Measurements from ENCODE around the gene PRSS27. TPM values are rescaled to one million over a fixed set of nuclear protein-coding genes. Genes with fewer than 3 reads are reported as not detected.

The PRSS27 gene
- total RNA-seq, 6 donors from 2014 or later: 0.91 to 8.1 (median 1.8) TPM

DNA sequence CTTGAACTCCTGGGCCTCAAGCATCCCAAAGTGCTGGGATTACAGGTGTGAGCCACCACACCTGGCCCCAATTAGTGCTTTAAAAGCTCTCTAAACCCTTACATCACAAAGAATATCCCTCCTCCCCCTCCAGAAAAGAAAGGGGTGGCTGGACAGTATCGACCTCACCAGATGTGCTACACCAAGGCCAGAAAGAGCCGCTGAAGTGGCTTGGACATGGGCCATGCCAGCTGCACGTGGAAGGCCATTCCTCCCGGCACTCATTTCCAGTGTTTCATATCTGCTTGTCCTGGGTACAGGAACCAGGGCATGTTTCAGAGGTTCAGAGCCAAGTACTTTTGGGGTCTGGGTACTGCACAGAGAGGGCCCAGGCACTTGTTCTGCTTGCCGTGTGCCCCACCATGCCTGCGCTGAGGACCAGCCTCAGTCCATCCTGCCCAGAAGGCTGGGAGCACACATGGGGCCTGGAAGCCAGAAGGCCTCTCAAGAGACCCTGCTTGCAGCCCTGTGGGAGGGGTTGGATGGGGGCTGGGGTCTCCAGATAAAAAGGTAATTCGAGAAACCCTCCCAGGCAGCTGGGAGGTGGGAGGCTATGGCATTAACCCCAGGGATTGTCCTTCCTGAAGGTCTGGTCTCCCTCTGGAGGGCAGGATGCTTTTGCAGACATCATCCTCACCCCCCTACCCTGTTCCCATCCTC is 28.9 kb upstream of the PRSS27 start:
- no peaks in the 10 kb centered on the region for H3K36me3 ChIP-seq
- DNase-seq (no peak), ATAC-seq (ENCODE audit: low FRiP score in 2 of 2) (no peak)
- H3K4me1 ChIP-seq: peaks cover 9 to 14% (median 11%) of the 10 kb centered on the region in 4 donors
- H3K27ac ChIP-seq: no peak overlapping the region
- H3K4me3 ChIP-seq: no peak overlapping the region
- H3K9me3 ChIP-seq: no peaks in the 10 kb centered on the region
- WGBS, 2 donors: 79 to 83% methylated on average over 5 of the region's 7 CpGs
- TF ChIP-seq CTCF (IDR thresholded peaks at IDR 0.05) (no peak), POLR2AphosphoS5 (IDR thresholded peaks at IDR 0.05) (no peak), EP300 (IDR thresholded peaks at IDR 0.05) (no peak), POLR2A (IDR thresholded peaks at IDR 0.05) (no peak)
- no peaks in the 10 kb centered on the region for H3K27me3 ChIP-seq

DNA sequence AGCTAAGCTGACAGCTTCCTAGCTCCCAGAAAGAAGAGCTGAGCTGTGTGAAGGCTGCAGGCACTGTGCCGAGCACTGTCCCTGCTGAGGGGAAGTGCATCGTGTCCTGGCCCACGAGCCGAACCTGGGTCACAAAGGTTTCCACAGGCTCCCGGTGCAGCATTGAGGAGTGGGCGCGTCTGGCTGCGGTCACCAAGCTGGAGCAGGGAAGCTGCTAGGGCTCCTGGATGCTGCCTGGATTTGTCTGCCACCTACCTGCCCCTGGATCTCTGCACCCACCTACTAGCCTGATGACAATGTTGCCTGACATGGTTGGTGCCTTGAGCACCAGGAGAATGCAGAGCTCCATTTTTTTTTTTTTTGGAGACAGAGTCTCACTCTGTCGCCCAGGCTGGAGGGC is 25.9 kb upstream of the PRSS27 start:
- Histone ChIP-seq H3K36me3 (no peaks in the 10 kb centered on the region), H3K9me3 (no peaks in the 10 kb centered on the region), H3K4me1 (peaks cover 0 to under 1% (median 0%) of the 10 kb centered on the region in 4 donors), H3K27me3 (no peaks in the 10 kb centered on the region), H3K4me3 (no peak overlapping the region), H3K27ac (no peak overlapping the region)
- ATAC-seq (ENCODE audit: low FRiP score in 2 of 2): no peak
- DNase-seq: no peak
- WGBS, 2 donors: 80 to 83% methylated on average over 2 to 9 of the region's 9 CpGs
- TF ChIP-seq CTCF (IDR thresholded peaks at IDR 0.05): no peak

GRCh38 chr16:2745116-2745890 is 25.3 kb upstream of the PRSS27 start:
- TF ChIP-seq CTCF (IDR thresholded peaks at IDR 0.05): no peak
- no peak for TF ChIP-seq POLR2A (IDR thresholded peaks at IDR 0.05)
- no peak for TF ChIP-seq POLR2AphosphoS5 (IDR thresholded peaks at IDR 0.05)
- TF ChIP-seq EP300 (IDR thresholded peaks at IDR 0.05): no peak
- no peak overlapping the region for H3K27ac ChIP-seq
- no peak for DNase-seq
- no peak overlapping the region for H3K4me3 ChIP-seq
- H3K27me3 ChIP-seq: no peaks in the 10 kb centered on the region
- H3K9me3 ChIP-seq: no peaks in the 10 kb centered on the region
- no peaks in the 10 kb centered on the region for H3K36me3 ChIP-seq
- 72 to 74% methylated on average over 13 to 15 of the region's 15 CpGs for WGBS, 2 donors
- H3K4me1 ChIP-seq: no peaks in the 10 kb centered on the region
- ATAC-seq (ENCODE audit: low FRiP score in 2 of 2): no peak

DNA sequence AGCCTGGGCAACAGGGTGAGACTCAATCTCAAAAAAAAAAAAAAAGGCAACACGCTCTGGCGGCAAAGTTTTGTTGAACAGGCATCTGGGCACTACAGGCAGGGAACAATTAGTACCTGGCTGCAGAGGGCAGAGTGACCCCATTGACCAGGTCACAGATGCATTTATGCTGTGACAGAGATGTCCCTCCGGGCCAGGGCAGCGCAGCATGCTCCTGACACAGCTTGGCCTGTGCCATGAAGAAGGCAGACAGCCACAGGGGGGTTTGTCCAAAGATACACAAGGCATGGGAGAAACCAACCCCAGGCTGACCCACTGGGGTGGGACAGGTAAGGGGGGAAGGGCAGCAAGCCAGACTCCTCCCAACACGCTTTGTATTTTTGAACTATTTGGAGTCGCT is 24.7 kb upstream of the PRSS27 start:
- no peaks in the 10 kb centered on the region for H3K9me3 ChIP-seq
- no peak for ATAC-seq (ENCODE audit: low FRiP score in 2 of 2)
- no peaks in the 10 kb centered on the region for H3K4me1 ChIP-seq
- H3K4me3 ChIP-seq: no peak overlapping the region
- DNase-seq: no peak
- H3K27me3 ChIP-seq: no peaks in the 10 kb centered on the region
- 93% methylated on average over 6 of the region's 6 CpGs for WGBS, 2 donors
- H3K36me3 ChIP-seq: no peaks in the 10 kb centered on the region
- TF ChIP-seq POLR2AphosphoS5 (IDR thresholded peaks at IDR 0.05) (no peak), CTCF (IDR thresholded peaks at IDR 0.05) (no peak), POLR2A (IDR thresholded peaks at IDR 0.05) (no peak), EP300 (IDR thresholded peaks at IDR 0.05) (no peak)
- H3K27ac ChIP-seq: no peak overlapping the region

Data from upper lobe of left lung (tissue), 6 donors.